GM10248 (cell line): ENCODE measurements around the gene LTBP1.

Experiments
- CTCF ChIA-PET: fragments of 300-600 bp; sonication (Branson Sonifier 250); formaldehyde crosslinking; extraction: SDS; loops from one replicate; lab custom pipeline; 2021; ENCODE audit warnings: antibody characterized with exemption; lab: Yijun Ruan, JAX
- POLR2A ChIA-PET: fragments of 350-650 bp; sonication (Branson Sonifier 250); formaldehyde crosslinking; extraction: SDS; loops from one replicate; lab custom pipeline; 2020; ENCODE audit warnings: antibody characterized with exemption; lab: Yijun Ruan, JAX
- DNase-seq: peaks from one replicate; pipeline ENCODE4 v3.0.0; 2012; ENCODE audit errors: extremely low spot score
- TF ChIP-seq, protein P1 (sequence below): IDR thresholded peaks from 2 replicates; pipeline ENCODE4 v1.5.1; 2012; ENCODE audit warnings: mild to moderate bottlenecking, low read depth; ENCODE audit errors: extremely low read depth, missing control alignments, control extremely low read depth

The LTBP1 gene

DNA sequence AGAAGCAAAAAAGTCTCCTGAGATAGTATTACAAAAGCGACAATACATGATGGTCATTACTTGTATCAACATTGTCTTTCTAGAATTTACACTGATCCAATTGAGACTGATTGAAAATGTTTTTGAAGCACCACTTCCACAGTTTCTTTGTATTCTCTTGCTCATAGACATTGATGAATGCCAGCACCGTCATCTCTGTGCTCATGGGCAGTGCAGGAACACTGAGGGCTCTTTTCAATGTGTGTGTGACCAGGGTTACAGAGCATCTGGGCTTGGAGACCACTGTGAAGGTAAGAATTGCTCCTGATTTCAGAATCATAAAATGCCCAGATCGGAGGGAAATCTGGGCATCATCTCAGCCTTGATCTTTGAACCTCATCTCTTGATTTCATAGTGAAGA is 354.6 kb downstream of the LTBP1 start:
- TF ChIP-seq, protein P1, sequence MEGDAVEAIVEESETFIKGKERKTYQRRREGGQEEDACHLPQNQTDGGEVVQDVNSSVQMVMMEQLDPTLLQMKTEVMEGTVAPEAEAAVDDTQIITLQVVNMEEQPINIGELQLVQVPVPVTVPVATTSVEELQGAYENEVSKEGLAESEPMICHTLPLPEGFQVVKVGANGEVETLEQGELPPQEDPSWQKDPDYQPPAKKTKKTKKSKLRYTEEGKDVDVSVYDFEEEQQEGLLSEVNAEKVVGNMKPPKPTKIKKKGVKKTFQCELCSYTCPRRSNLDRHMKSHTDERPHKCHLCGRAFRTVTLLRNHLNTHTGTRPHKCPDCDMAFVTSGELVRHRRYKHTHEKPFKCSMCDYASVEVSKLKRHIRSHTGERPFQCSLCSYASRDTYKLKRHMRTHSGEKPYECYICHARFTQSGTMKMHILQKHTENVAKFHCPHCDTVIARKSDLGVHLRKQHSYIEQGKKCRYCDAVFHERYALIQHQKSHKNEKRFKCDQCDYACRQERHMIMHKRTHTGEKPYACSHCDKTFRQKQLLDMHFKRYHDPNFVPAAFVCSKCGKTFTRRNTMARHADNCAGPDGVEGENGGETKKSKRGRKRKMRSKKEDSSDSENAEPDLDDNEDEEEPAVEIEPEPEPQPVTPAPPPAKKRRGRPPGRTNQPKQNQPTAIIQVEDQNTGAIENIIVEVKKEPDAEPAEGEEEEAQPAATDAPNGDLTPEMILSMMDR, result no peak
- ChIA-PET POLR2A (no interaction called here), CTCF (no interaction called here)
- DNase-seq, result no peak

DNA sequence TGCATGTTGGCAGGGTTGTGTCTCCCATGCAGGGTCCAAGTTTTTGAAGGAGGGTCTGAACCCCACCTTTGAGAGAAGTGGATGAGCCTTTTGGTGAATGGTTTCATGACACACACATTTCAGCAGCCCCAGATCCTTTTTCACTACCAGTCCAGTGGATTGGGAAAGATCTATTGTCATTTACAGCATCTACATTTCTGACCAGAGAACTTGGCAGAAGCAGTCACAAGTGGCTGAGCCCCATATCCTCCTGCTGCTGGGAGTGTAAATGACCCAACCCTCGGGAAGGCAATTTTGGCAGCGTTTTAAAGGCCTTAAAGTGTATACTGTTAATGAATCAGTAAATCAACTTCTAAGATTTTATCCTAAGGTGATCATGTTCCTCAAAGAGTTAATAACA is 355.6 kb downstream of the LTBP1 start:
- CTCF ChIA-PET, result no interaction called here
- POLR2A ChIA-PET, result no interaction called here
- no peak for DNase-seq
- TF ChIP-seq, protein P1, result no peak

DNA sequence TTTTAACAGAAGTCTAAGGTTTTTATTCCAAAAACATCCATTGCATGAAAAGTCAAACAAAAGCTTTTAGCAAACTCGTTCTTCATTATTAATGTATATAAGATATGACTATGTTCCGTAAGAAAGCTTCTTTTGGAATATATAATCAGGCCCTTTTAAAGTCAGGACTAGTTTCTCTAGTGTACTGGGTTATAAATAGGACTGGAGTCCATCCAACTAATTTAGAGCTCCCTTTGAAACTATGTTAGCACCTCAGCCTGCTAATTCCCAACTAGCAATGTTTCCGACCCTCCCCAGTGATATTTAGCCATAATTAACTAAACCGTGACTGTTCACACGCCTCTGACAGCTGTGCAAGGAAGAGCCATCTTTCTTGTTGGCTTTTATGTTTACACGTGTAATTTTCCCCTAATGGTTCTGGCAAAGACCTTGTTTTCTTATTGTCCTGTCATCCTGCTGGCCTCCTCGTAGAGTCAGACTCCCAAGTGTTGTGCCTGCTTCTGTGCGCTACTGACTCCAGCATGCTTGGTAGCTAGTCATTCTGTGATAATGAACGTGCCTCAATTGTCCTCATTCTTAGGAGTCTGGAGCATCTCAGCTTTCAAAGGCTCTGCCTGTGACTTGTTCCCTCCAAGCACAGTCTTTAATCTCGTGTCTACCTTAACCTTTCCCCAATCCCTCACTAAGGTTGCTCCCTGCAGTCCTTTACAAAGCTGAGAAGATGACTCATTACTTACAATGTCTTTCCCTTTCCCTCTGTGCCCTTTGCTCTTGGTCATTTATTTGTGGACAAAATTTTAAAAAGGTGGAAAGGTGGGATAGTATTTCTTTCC is 357.5 kb downstream of the LTBP1 start:
- TF ChIP-seq, protein P1, result no peak
- ChIA-PET CTCF (interaction anchor here (0.8 to 1.6 kb wide), 2 partner anchors 11 to 16 kb away, joined by 3 to 5 read pairs; no protein-coding TSS in a partner anchor), POLR2A (no interaction called here)
- no peak for DNase-seq

DNA sequence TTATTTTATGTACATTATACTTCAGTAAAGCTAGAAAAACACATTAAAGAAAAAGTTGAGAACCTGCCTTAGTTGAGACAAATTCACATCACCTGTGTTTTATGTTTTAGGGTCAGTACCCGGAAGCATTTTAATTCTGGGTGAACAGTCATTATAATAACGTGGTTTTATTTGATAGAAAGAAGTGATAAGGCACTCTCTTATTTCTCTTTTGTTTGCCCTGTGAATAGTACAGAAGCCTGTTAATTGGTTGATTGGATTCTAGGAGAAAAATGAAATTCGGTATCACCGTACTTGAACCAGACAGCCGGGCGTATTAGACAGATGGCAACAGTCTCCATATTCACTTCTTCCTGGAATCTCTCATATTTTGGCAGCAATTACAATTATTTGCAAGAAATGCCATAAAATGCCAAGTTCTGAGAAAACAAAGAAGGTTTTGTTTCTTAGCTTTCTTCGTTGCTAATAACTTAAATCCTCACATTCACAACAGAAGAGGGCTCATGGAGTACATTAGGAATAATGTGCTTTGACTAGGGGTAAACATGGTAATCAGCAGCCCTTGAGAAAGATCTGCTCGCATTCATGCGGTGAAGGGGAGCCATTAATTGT is 361.0 kb downstream of the LTBP1 start:
- ChIA-PET POLR2A (no interaction called here), CTCF (interaction anchor here (0.7 kb wide), 1 partner anchor 9 kb away, joined by 3 read pairs; no protein-coding TSS in a partner anchor)
- no peak for DNase-seq
- TF ChIP-seq, protein P1, result no peak

DNA sequence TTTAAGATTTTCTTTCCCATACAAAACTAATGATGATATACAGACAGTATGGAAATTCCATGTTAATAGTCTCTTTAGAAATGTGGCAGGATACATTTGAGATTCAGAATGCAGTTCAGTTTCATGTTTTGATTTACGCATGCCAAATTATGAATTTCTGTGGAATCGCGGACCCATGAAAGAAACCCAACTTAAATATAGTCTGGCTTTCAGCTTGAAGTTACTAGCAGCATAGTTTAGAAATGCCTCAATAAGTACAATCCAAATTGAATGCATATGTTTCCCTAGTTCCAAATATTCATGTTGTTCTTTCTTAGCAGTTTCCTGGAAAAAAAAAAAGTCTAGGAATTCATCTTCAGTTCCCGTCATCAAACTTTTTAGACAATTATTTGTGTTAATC is 365.6 kb downstream of the LTBP1 start:
- ChIA-PET POLR2A (no interaction called here), CTCF (interaction anchor here (1.2 kb wide), 1 partner anchor 32 kb away, joined by 3 read pairs; no protein-coding TSS in a partner anchor)
- no peak for DNase-seq
- TF ChIP-seq, protein P1, result no peak

DNA sequence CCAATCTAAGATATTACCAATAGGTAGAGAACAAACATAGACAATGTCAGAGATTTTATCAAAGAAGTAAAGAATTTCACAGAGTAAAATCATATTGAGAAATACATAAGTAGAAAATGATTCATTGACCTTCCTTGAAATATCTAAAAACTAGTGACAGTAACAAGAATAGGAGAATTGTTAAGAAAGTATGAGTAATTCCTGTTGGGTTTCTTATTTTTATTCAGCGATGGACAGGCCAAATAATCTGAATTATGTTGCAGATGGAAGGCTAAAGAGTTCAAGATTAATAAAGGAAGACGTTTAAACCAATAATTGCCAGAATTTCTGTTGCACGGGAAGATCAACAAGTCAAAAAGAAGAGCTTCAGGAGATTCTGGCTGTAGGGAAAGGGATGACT is 366.3 kb downstream of the LTBP1 start:
- TF ChIP-seq, protein P1, result no peak
- DNase-seq, result no peak
- POLR2A ChIA-PET, result no interaction called here
- CTCF ChIA-PET, result interaction anchor here (1.2 kb wide), 1 partner anchor 32 kb away, joined by 3 read pairs; no protein-coding TSS in a partner anchor
